Astrocyte of the hippocampus (primary cell): ENCODE results near the gene ZMYND8.
"Not testable (repeated sequence)": the region's sequence is repeated elsewhere in the genome, so short reads cannot be mapped to it uniquely, and the experiment has no call there.

ENCODE experiments used
- DNase-seq: peaks from one replicate; pipeline ENCODE4 v3.0.0; 2011; ENCODE audit warnings: low read depth, low spot score

The ZMYND8 gene

GRCh38 chr20:47225458-47225857, 131.0 kb downstream of the ZMYND8 start:
- DNase-seq = no peak

GRCh38 chr20:47224857-47225256, 131.6 kb downstream of the ZMYND8 start:
- no peak for DNase-seq

- no peak for DNase-seq
Measured at GRCh38 chr20:47224300-47224791, 132.2 kb downstream of the ZMYND8 start.

- no peak for DNase-seq
Measured at GRCh38 chr20:47223896-47224295, 132.6 kb downstream of the ZMYND8 start.

GRCh38 chr20:47222468-47223119, 133.9 kb downstream of the ZMYND8 start:
- no peak for DNase-seq

GRCh38 chr20:47221036-47221625, 135.4 kb downstream of the ZMYND8 start:
- no peak for DNase-seq

GRCh38 chr20:47220161-47220582, 136.3 kb downstream of the ZMYND8 start:
- DNase-seq = peak; percentile 42

- DNase-seq = no peak
Measured at GRCh38 chr20:47217482-47218446, 138.7 kb downstream of the ZMYND8 start.

- DNase-seq = no peak
Measured at GRCh38 chr20:47216819-47217410, 139.6 kb downstream of the ZMYND8 start.

GRCh38 chr20:47215653-47216397, 140.7 kb downstream of the ZMYND8 start:
- no peak for DNase-seq

GRCh38 chr20:47213966-47214365, 142.5 kb downstream of the ZMYND8 start:
- no peak for DNase-seq

- no peak for DNase-seq
Measured at GRCh38 chr20:47212606-47213207, 143.8 kb downstream of the ZMYND8 start.

- DNase-seq = no peak
Measured at GRCh38 chr20:47211036-47211435, 145.5 kb downstream of the ZMYND8 start.

GRCh38 chr20:47210470-47210869, 146.0 kb downstream of the ZMYND8 start:
- DNase-seq = no peak

- no peak for DNase-seq
Measured at GRCh38 chr20:47209982-47210381, 146.5 kb downstream of the ZMYND8 start.

GRCh38 chr20:47208534-47209174, 147.8 kb downstream of the ZMYND8 start:
- no peak for DNase-seq

- DNase-seq = no peak
Measured at GRCh38 chr20:47206962-47207641, 149.4 kb downstream of the ZMYND8 start.

GRCh38 chr20:47206552-47206951, 149.9 kb downstream of the ZMYND8 start:
- not testable (repeated sequence) for DNase-seq

GRCh38 chr20:47205577-47206123, 150.8 kb downstream of the ZMYND8 start:
- peak; percentile 88 for DNase-seq

GRCh38 chr20:47204850-47205122, 151.7 kb downstream of the ZMYND8 start:
- DNase-seq = not testable (repeated sequence)
